HG03095 (cell line): Measurements from ENCODE around the gene LILRB2.
"Not testable (repeated sequence)": the region's sequence is repeated elsewhere in the genome, so short reads cannot be mapped to it uniquely, and the experiment has no call there.

Source experiments
- ATAC-seq: cut with Tn5 transposase; IDR thresholded peaks from one replicate; pipeline ENCODE4 v1.9.1; 2021; ENCODE audit warnings: moderate library complexity; ENCODE audit not compliant: unreplicated experiment

The LILRB2 gene

GRCh38 chr19:54281007-54281728 is at the start of gene LILRB2:
Gene LILRB2, minus strand, starts transcription at chr19:54281110. Its CDS starts 614 bp downstream, at chr19:54280496.
- ATAC-seq, result no peak

GRCh38 chr19:54329476-54330165 is 48.7 kb upstream of the LILRB2 start:
- ATAC-seq, result no peak

- not testable (repeated sequence) for ATAC-seq
Observed at GRCh38 chr19:54328781-54329180, 47.9 kb upstream of the LILRB2 start.

GRCh38 chr19:54325631-54326030 is 44.7 kb upstream of the LILRB2 start:
- ATAC-seq, result no peak

- no peak for ATAC-seq
Observed at GRCh38 chr19:54325194-54325621, 44.3 kb upstream of the LILRB2 start.

- no peak for ATAC-seq
Observed at GRCh38 chr19:54324071-54324470, 43.2 kb upstream of the LILRB2 start.

GRCh38 chr19:54322934-54323333 is 42.0 kb upstream of the LILRB2 start:
- ATAC-seq, result not testable (repeated sequence)

- not testable (repeated sequence) for ATAC-seq
Observed at GRCh38 chr19:54322295-54322694, 41.4 kb upstream of the LILRB2 start.

GRCh38 chr19:54319892-54320670 is 39.2 kb upstream of the LILRB2 start:
- ATAC-seq, result no peak

- ATAC-seq, result no peak
Observed at GRCh38 chr19:54319049-54319448, 38.1 kb upstream of the LILRB2 start.

GRCh38 chr19:54317965-54318240 is 37.0 kb upstream of the LILRB2 start:
- ATAC-seq, result no peak

GRCh38 chr19:54317108-54317964 is 36.4 kb upstream of the LILRB2 start:
- no peak for ATAC-seq

- no peak for ATAC-seq
Observed at GRCh38 chr19:54316746-54317107, 35.8 kb upstream of the LILRB2 start.

GRCh38 chr19:54315956-54316355 is 35.0 kb upstream of the LILRB2 start:
- ATAC-seq, result no peak

GRCh38 chr19:54312436-54313377 is 31.8 kb upstream of the LILRB2 start, which contains the start of gene LILRA5:
Gene LILRA5, minus strand, starts transcription at chr19:54313166. Its CDS starts 147 bp downstream, at chr19:54313019.
- no peak for ATAC-seq

GRCh38 chr19:54312011-54312410 is 31.1 kb upstream of the LILRB2 start:
- no peak for ATAC-seq

GRCh38 chr19:54311486-54311885 is 30.6 kb upstream of the LILRB2 start:
- no peak for ATAC-seq

- no peak for ATAC-seq
Observed at GRCh38 chr19:54310543-54310942, 29.6 kb upstream of the LILRB2 start.

GRCh38 chr19:54309811-54310210 is 28.9 kb upstream of the LILRB2 start:
- ATAC-seq, result no peak
